Cerebellar cortex (tissue), 1 donor: ENCODE data around the gene EML4.
"Not testable (repeated sequence)": the region's sequence is repeated elsewhere in the genome, so short reads cannot be mapped to it uniquely, and the experiment has no call there.

ENCODE experiments used
- DNase-seq: peaks from one replicate; pipeline ENCODE4 v3.0.0-alpha.2; 2015; ENCODE audit warnings: low spot score

The EML4 gene

DNA sequence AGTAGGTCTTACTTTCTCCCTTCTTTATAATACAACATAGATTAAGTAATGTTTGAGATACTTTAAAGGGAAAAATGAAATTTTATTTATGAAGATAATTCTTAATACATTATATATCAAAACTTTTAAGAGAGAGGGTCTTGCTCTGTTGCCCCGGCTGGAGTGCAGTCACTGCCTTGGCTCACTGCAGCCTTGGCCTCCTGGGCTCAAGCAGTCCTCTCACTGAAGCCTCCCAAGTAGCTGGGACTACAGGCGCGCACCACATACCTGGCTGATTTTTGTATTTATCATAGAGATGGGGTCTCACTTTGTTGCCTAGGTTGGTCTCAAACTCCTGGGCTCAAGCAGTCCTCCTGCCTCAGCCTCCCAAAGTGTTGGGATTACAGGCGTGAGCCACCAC lies 97.1 kb downstream of the EML4 start:
- DNase-seq, result no peak

DNA sequence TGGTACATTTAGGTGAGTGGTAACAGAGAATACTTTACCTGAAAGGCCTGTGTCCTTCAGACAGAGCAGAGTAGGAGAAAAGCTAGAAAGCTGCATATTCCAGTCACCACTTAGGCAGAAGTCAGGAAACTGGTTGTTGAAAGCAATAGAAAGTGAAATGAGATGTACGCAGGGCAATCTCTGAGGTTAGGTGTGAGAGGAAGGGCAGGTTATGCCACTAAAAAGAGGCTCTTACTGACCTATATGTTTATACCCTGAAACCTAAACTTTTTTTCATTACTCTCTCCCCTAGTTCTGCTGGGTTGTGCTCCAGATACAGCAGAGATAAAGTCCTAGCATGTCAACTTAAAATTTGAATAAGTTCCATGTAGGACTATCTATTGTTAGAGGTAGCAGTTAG lies 98.4 kb downstream of the EML4 start:
- no peak for DNase-seq

DNA sequence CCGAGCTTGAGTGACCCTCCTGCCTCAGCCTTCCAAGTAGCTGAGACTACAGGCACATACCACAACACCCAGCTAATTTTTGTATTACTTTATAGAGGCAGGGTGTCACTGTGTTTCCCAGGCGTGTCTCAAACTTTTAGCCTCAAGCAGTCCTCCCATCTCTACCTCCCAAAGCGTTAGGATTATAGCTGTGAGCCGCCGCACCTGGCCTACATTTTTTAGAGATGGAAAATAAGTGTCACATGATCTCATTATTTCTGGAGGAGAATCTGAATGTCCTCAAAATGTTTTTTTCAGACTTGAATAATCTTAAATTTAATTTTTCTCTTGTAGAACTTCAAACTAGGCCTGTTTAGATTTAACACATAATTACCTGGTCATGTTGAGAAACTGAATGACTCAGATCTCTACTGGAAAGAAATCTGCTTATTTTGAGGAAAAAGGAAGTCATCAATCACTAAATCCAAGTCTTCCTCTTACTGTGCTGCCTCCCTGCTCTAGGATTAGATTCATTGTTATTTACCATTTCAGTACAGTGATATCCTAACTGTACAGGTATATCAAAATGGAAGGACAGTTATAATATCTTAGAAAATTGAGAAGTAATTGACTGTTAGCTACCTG lies 99.5 kb downstream of the EML4 start:
- no peak for DNase-seq

DNA sequence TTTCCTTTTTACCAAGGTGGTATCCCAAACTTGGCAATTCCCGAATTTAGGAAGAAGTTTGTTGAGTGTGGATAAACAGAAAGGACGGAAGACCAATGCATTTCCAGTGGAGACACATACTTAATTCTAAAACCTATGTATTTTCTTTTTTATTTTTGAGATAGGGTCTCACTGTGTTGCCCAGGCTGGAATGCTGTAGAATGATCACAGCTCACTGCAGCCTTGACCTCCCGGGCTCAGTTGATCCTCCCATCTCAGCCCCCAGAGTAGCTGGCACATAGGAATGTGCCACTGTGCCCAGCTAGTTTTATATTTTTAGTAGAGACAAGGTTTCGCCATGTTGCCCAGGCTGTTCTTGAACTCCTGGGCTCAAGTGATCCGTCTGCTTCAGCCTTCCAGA lies 101.6 kb downstream of the EML4 start:
- no peak for DNase-seq

DNA sequence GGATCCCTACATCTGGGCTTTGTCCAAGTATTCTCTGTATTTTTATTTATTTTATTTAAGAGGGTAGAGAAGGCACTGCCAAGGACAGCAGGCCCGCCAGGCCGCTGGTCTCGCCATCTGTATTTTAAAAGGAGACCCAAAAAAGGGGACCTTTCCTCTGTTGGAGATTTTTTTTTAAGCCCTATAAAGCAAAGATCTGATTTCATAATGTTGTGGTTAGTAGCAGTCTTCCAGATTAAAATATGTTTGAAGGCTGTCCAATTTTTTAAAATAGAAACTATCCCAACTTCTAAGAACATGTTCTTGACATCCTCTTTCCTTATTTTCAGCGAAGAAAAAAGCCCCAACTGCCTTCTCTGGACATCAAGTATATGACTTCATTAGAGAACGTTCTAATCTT lies 102.1 kb downstream of the EML4 start:
- not testable (repeated sequence) for DNase-seq

DNA sequence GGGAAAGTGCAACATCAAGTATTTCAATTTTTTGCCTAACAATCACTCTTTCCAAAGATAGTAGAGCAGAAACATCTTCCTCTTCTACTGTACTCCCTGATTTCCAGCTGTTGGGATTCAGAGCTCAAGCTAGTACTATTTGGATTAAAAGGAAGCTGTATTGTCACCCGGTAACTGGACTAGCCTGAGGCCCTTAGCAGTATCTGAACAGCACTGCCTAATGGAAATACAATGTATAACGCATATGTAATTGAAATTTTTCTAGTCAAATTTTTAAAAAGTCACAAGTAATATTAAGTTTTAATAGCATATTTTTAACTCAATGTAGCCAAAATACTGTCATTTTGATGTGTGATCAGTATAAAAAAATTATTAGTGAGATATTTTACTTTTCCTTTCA lies 105.7 kb downstream of the EML4 start:
- no peak for DNase-seq

DNA sequence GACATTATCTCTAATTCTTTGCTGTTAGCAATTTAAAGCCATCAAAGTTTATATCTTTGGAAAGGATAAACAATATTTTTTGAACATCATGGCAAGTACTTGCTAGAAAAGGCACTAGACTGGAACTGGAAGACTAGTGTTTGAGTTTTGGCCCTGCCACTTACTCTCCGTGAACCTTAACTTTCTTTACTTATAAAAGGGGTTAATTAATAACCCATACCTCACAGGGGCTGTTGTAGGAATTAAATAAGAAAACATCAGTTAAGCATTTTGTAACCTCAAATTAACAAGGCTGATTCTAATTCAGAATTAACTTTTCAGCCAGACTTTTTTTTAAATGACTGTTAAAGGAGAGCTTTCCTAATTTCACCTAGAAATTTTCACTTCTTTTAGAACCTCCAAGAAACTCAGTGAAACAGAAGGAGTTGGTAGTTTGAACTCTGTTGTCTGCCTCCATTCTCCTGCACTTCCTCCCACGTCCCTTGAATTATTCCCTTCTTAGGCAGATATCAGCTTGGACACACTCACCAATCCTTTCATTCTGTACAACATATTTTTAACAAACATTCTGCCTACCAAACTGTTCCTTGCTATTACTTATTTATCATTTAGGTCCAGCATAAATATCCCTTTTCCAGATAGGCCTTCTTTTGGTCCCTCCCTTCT lies 112.4 kb downstream of the EML4 start:
- no peak for DNase-seq

DNA sequence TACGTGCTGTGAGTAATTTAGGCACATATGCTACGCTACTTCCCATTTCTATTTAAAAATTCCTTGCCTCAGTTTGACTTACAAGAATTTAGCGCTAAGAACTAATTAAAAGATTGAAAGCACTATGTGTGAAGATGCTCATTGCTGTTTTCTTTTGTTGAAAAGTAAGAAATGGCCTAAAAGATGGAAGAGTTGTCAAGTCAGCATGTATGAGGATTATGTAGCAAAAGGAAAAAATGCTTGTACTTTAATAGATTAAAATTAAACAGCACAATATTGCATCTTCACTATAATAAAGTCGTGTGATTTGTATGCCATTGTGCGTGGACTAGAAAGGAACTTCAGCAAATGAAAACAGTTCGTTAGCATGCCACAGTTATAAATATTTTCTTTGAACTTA lies 114.9 kb downstream of the EML4 start:
- no peak for DNase-seq

DNA sequence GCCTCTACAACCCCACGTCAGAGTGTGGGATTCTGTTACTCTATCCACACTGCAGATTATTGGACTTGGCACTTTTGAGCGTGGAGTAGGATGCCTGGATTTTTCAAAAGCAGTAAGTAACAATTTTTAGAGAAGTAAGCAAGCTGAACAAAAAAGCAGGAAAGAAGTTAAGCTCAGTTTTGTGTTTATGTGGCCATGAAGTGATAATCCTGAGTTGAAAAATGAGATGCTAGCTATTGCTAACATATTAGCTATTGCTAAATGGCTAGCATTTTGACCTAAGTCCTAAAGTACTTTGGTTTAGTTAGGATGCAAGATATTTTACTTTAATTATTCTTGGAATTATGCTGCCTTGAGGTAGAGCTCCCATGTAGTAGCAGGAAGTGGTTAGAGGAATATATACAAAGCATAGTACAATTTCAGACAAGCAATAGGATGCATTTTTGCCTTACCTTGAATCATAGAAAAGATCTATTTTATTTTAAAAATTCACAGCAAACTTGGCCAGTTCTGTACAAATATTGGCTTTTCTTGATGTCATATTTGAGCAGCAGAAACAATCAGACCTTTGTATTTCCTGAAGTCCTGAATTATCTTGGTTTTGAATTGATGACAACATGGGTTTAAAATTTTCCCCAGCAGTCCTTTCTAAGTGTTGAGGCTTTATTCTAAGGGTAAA lies 117.3 kb downstream of the EML4 start:
- DNase-seq, result no peak

DNA sequence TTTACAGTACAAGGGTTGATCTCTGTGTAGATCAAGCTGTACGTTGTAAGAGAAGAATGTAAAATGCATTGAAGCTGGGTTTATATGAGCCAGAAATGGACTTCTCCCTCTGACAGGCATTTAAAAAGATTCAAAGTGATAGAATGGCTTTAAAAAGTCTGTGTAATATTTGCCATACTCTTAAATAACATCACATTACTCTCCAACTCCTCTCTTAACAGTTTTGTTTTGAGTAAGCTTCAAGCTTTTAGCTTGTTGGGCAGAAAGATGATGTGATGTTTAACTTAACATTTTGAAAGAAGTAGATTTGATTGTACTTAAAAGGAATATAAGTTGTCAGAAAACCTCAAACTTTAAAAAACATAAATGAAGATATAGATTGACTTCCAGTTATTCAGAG lies 119.7 kb downstream of the EML4 start:
- no peak for DNase-seq

DNA sequence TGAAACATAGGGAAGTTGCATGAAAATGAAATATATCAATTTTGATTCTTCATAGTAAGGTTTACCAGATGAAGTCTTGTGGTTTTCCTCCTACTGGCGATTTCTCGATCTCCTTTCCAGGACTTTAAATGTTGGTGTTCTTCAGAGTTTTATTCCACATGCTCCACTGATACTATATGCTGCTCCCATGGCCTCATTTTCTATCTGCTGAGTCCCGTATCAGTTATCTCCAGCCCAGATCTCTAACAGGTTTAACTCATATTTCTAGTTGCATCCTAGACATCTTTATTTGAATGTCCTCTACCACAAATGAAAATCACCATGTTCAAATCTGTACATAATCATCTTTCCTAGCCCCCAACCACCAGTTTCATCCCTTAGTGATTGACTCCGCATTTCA lies 120.1 kb downstream of the EML4 start:
- no peak for DNase-seq

DNA sequence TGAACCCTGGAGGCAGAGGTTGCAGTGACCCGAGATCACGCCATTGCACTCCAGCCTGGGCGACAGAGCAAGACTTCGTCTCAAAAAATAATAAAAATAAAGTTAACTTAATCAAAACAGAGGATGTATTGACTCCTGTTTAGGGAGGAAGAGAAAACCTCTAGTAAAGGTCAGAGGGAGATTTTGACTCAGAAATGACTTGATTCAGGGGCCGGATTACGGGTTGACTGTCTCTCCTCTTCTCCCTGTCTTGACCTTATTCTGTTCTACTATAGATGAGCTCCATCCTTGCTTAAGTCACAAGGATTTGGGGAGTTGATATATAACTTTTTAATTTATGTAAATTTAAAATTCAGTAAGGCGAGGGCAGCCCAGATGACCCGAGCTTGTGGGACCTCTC lies 120.9 kb downstream of the EML4 start:
- DNase-seq, result no peak

DNA sequence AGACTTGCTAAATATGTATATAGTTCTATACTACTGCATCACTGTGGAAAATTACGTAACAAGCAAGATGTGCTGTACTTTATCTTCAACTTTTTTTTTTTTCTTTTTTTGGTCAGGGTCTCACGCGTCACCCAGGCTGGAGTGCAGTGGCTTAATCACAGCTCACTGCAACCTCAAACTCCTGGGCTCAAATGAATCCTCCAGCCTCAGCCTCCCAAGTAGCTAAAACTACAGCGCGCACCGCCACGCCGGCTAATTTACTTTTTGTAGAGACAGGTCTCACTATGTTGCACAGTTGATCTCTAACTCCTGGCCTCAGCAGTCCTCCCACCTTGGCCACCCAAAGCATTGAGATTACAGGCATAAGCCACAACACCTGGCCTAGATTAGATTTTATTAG lies 123.9 kb downstream of the EML4 start:
- no peak for DNase-seq

DNA sequence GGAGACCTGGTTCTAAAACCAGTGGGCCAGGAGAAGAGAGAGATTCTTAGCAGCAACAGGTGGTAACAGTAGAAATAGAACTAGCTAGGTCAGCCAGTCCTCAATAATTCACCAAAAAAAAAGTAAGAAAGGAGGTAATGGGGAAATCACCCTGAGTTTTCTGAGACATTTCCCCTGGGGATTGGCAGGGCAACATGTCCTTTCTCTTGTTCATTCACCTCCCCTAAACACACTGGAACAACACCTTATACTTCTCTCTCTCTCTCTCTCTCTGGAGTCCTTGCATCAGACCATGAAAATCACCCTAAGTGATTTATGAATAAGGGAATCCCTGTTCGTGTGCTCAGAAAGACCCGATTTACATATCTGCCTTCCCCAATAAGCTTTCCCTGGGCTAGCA lies 127.1 kb downstream of the EML4 start:
- DNase-seq, result no peak

DNA sequence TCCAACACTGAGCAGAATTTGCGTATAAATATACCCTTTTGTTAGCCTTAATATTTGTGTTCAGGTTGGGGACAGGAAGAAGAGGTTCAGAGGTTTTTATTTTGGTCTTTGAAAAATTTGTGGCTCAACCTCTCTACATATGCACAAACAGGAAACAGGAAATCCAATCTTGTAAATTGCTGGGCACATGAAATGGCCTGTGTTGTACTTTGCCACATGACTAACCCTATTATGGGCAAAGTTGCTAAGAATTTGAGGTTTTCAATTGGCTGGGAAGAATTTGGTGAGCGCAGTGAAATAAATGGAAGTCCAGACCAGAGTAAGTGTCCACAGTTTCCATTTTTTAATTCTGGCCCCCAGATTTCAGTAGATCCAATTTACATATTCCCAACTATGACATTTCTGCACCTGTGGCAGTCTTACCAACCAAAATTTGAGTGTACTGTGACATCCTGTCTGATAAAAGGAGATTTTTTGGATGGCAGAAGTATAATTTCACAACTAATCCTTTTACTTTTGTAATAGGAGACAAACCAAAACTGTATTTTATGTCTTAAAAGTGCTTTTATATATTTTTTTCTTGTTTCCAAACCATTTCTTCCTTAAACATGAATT lies 128.3 kb downstream of the EML4 start:
- DNase-seq, result no peak

DNA sequence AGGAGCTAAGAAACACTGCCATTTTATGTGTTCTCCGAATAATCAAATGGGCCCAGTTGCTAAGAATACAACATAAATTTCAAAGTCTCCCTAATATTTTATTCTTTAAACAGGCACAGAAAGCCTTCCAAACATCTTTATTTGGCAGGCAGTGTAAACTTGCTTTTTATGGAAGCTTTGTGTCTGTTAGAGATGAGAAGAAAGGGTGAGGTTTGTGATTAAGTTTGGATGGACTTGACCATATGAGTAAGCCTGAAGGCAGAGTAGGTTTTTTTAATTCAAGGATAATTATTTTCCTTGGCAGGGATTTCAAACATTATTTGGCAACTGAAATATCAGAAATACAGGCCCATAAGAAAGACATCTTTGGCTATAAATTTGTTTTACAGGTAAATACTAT lies 129.0 kb downstream of the EML4 start:
- no peak for DNase-seq

DNA sequence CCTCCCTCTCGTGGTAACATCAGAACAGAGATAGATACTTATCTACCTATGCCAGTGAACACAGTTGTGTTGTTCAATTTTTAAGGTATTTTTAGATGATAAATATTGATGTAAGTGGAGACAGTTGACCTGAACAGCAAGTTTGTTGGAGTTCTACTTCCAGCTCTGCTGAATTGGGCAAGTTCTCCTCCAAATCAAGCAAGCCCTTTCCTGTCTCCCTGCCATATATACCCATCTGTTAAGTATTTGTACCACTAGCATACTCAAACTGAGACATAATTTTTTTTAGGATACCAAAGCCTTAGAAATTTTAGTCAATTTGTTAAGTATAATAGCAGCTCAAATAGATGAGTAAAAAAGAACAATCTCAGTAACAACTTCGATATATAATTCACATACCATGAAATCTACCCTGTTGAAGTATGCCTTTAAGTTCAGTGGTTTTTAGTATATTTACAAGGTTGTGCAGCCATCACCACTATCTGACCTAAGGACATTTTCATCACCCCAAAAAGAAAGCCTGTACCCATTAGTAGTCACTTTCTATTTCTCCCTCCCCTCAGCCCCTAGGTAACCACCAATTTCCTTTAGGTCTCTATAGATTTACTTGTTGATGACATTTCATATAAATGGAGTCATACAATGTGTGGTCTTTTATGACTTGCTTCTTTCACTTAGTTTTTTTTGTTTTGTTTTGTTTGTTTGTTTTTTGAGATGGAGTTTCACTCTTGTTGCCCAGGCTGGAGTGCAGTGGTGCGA lies 130.0 kb downstream of the EML4 start:
- DNase-seq, result no peak

DNA sequence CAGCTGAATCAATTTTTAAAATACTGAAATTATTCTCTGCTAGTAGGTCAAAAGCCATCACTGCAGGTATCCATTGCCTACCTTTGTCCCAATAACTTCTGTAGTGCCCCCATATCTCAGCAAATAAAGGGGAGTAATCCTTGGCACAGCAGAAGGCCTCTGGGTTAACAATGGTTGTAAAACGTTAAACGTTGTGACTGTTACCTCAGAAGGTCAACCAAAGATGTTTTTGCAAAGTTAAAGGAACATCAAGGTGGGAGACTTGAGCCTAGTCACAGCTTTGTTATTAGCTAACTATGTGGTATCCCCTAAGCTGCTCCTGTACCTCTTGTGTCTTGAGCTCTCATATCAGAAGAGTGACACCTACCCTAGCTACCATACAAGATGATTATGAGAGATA lies 131.4 kb downstream of the EML4 start:
- no peak for DNase-seq

DNA sequence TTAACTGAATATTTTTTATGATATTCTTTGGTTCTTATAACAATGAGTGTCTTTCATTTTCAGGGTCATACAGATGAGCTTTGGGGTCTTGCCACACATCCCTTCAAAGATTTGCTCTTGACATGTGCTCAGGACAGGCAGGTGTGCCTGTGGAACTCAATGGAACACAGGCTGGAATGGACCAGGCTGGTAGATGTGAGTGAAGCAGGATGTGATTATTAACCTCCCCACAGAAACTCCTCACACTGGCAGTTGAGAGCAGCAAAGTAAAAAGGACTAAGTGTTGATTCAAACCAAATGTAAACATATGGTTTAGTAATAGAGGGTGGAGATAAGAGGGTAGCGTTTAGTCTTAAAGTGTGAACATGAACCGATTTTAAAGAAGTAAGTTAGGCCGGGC lies 134.1 kb downstream of the EML4 start:
- DNase-seq, result no peak

DNA sequence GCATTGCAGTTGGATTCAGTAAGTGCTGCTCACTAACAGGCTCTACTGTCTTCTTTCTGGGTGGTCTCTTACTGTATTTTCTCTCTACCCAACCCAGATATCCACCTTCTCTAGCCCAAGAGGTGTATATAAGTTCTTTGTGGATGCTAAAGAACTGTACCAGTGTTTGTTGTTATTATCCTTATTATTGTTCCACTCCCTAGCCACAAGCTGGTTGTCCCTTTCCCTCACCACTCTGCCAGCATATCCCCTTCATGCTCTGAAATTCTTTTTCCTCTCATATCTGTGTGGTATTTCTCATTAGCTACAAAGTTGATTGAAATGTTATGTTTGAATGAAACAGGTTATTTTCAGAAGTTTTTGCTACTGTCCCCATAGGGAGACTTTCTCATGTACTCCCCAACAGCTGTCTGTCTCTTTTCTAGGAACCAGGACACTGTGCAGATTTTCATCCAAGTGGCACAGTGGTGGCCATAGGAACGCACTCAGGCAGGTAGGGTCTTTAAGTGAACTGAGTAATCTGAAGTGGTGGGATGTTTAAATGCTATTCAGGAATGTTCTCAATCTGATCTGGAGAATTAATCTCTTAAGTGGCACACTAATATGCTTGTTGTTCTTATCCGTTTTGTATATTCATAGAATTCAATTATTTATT lies 135.0 kb downstream of the EML4 start:
- DNase-seq, result no peak

DNA sequence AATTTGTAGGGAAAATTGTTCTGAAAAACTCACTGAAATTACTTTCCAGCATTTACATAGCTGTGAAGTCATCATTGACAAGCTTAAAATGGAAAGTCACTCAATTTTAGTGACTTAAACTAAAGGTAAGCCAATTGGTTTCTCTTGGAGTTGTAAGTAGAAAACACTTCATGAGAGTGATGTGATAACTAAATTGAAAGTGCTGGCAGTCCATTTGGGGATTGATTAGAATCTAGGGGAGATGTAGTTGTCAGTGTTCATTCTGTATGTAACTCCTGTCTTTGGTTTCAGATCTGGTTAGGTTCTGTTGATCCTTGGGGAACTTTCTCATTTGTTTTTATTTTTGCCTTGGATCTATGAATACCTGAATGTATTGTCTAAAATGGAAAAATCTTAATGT lies 138.0 kb downstream of the EML4 start:
- no peak for DNase-seq

DNA sequence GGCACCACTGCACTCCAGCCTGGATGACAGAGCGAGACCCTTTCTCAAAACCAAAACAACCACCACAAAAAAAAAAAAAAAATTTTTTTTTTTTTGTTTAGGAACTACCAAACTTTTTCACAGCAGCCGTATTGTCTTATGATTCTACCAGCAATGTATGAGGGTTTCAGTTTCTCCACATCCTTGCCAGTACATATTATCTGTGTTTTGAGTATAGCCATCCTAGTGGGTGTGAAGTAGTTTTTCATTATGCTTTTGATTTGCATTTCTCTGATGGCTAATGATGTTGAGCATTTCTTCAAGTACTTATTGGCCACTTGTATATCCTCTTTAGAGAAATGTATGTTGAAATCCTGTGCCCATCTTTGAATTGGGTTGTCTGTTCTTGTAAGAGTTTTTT lies 140.2 kb downstream of the EML4 start:
- no peak for DNase-seq
